ENCODE data around the gene STRIT1. TPM values are rescaled to one million over a fixed set of nuclear protein-coding genes. Genes with fewer than 3 reads are reported as not detected.

The STRIT1 gene
- 1 to 10 TPM in 1 of 2 donors, not detected in 1; 4.9 TPM for total RNA-seq

DNA sequence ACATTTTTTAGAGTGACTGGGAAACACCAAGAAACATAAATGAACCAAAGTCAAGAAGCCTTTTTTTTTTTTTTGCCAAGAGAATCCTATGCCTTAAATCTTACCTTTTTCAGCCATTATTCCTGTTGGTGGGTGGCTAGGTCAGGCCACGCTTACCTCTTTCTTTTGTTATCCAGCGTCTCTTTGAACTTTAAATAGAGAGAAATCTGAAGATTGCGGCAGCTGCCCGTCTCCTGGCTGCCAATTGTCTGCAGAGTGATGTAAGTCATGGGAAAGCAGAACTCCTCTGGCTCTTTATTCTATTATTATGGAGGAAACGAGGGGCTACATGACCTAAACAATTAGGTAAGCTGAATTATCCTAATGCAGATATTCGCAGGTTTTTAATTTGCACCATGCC is at the start of gene STRIT1:
Gene STRIT1, minus strand, starts transcription at position 168 of the 400 bp plus-strand sequence.
- no peak within 1 kb of the TSS for H3K4me3 ChIP-seq
- intact Hi-C loops (cut with DNase I), result no loop called here
- WGBS, result 70% methylated on average over 6 of the region's 6 CpGs

DNA sequence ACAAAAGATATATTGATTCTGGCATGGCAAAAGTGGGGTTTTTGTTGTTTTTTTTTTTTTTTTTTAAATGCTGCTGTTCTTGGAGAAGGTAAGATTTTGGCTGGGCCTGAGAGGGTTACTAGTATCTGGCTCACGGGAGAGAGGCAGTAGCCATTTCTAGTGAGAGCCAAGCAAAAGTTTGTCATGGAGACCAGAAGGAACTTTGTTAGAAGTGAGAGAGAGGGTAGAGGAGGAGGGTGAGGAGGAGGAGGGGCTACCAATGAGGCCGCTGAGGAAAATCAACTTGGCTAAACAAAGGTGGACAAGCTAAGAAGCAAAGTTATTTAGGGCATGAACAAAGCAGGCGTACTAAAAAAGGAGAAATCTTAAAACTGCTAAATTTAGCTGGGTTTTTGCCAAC is 48.9 kb upstream of the STRIT1 start:
- Histone ChIP-seq H3K4me3 (no peak overlapping the region), H3K27ac (no peak overlapping the region), H3K9me3 (no peaks in the 10 kb centered on the region), H3K36me3 (no peaks in the 10 kb centered on the region), H3K4me1 (replicated peaks) (no peaks in the 10 kb centered on the region), H3K27me3 (replicated peaks; ENCODE audit: insufficient read depth) (no peaks in the 10 kb centered on the region)
- WGBS, result 35% methylated on average over 3 of the region's 3 CpGs
- TF ChIP-seq POLR2A (IDR thresholded peaks at IDR 0.05), result no peak
- TF ChIP-seq POLR2AphosphoS5 (IDR thresholded peaks at IDR 0.05), result no peak
- TF ChIP-seq, protein P1, sequence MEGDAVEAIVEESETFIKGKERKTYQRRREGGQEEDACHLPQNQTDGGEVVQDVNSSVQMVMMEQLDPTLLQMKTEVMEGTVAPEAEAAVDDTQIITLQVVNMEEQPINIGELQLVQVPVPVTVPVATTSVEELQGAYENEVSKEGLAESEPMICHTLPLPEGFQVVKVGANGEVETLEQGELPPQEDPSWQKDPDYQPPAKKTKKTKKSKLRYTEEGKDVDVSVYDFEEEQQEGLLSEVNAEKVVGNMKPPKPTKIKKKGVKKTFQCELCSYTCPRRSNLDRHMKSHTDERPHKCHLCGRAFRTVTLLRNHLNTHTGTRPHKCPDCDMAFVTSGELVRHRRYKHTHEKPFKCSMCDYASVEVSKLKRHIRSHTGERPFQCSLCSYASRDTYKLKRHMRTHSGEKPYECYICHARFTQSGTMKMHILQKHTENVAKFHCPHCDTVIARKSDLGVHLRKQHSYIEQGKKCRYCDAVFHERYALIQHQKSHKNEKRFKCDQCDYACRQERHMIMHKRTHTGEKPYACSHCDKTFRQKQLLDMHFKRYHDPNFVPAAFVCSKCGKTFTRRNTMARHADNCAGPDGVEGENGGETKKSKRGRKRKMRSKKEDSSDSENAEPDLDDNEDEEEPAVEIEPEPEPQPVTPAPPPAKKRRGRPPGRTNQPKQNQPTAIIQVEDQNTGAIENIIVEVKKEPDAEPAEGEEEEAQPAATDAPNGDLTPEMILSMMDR (IDR thresholded peaks at IDR 0.05), result no peak
- intact Hi-C loops (cut with DNase I), result no loop called here
- DNase-seq (ENCODE audit: low spot score), result no peak

More for the DNA sequence above, at the start of gene STRIT1:
- H3K9me3 ChIP-seq, result no peaks in the 10 kb centered on the region
- TF ChIP-seq POLR2AphosphoS5 (IDR thresholded peaks at IDR 0.05) (no peak), POLR2A (IDR thresholded peaks at IDR 0.05) (no peak)
- TF ChIP-seq, protein P1 (IDR thresholded peaks at IDR 0.05), result no peak
- no peaks in the 10 kb centered on the region for H3K4me1 ChIP-seq (replicated peaks)
- DNase-seq (ENCODE audit: low spot score), result no peak
- no peaks in the 10 kb centered on the region for H3K27me3 ChIP-seq (replicated peaks; ENCODE audit: insufficient read depth)
- H3K27ac ChIP-seq, result no peak within 1 kb of the TSS
- no peaks in the 10 kb centered on the region for H3K36me3 ChIP-seq

DNA sequence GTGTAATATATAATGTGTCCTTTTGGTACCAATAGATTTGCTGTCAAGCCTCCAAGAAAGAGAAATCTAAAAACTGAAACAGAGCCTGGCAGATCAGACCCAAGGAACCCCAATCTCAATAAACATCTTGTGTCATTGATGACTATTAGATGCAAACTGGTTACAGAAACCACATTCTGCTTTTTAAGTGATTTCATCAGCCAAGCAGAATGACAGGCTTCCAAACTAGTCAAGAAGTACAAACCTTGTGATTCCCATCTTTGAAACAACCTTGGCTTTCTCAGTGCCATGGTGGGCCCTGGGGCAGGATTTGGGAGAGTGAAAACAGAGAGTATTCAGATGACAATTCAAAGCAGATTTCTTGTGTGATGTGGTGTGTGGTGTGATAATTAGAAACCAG is 45.6 kb upstream of the STRIT1 start:
- Histone ChIP-seq H3K27ac (no peak overlapping the region), H3K4me3 (no peak overlapping the region), H3K27me3 (replicated peaks; ENCODE audit: insufficient read depth) (no peaks in the 10 kb centered on the region), H3K36me3 (no peaks in the 10 kb centered on the region), H3K4me1 (replicated peaks) (no peaks in the 10 kb centered on the region), H3K9me3 (no peaks in the 10 kb centered on the region)
- TF ChIP-seq, protein P1 (IDR thresholded peaks at IDR 0.05), result no peak
- TF ChIP-seq POLR2A (IDR thresholded peaks at IDR 0.05), result no peak
- no peak for TF ChIP-seq POLR2AphosphoS5 (IDR thresholded peaks at IDR 0.05)
- no peak for DNase-seq (ENCODE audit: low spot score)
- intact Hi-C loops (cut with DNase I), result no loop called here

DNA sequence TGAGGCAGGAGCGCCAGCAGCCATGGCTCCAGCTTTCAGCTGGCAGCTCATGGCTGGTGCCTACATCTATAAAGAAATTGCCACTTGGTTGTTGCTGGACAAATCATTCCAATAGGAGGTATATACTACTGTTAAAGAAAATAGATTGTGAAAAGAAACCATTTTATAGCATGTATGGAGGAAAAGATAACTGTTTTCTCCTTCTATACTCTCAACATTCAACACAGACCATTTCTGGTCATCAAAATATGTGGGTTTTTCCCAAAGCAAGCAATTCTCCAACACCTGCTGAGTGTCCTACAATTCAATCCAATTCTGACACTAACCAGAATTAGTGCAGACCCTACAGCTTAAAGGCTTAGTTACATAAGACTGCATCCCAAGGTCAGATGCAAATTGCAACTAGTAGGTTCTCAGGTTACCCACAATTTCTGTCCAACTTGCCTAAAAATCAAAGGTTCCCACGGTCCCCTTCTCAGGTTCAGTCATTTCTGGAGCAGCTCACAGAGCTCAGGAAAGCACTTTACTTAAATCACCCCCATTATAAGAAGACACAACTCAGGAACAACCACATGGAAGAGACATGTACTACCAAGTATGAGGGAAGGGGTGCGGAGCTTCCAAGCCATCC is 42.4 kb upstream of the STRIT1 start:
- Histone ChIP-seq H3K9me3 (no peaks in the 10 kb centered on the region), H3K27me3 (replicated peaks; ENCODE audit: insufficient read depth) (no peaks in the 10 kb centered on the region), H3K4me1 (replicated peaks) (no peaks in the 10 kb centered on the region), H3K36me3 (no peaks in the 10 kb centered on the region), H3K4me3 (no peak overlapping the region), H3K27ac (no peak overlapping the region)
- WGBS, result 82% methylated on average over 3 of the region's 3 CpGs
- intact Hi-C loops (cut with DNase I), result no loop called here
- no peak for TF ChIP-seq POLR2AphosphoS5 (IDR thresholded peaks at IDR 0.05)
- DNase-seq (ENCODE audit: low spot score), result no peak

DNA sequence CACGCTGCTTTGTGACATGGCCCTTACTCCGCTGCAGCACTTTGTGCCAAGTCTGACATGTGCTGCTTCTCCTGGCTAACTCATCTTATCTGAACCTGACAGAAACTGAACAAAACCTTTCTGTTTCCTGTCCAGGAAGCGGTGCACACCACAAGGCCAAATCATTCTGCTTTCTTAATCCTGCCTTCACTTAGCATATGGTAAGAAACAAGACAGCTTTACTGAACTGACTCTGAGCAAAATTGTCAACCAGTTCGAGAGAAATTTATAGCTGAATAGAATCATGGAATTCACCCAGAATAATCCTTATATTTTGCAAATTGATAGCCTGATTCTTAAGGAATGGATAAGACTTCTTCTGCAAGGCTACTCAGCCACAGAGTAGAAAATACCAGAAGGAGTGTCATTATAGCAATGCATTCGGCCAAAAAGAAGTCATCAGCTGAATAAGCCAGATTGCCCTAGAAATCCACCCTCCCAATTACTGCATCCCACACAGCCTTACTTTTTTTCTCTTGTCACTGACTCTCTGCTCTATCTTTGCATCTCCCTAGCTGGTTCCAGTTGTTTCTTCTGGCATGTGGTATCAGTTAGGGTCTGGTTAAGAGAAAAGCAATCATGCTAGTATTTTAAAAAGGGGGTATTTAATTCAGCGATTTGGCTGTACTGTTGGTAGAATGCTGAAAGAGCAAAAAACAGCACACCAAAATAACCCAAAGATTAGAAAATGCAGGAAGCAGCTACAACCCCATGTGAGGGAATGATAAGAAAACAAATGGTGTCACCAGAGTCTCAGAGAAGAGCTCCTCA is 41.6 kb upstream of the STRIT1 start:
- Histone ChIP-seq H3K9me3 (no peaks in the 10 kb centered on the region), H3K4me3 (no peak overlapping the region), H3K4me1 (replicated peaks) (no peaks in the 10 kb centered on the region), H3K27ac (no peak overlapping the region), H3K36me3 (no peaks in the 10 kb centered on the region), H3K27me3 (replicated peaks; ENCODE audit: insufficient read depth) (no peaks in the 10 kb centered on the region)
- DNase-seq (ENCODE audit: low spot score), result no peak
- intact Hi-C loops (cut with DNase I), result no loop called here
- WGBS, result 57% methylated on average over 6 of the region's 6 CpGs
- TF ChIP-seq POLR2A (IDR thresholded peaks at IDR 0.05), result no peak
- TF ChIP-seq, protein P1 (IDR thresholded peaks at IDR 0.05), result no peak
- no peak for TF ChIP-seq POLR2AphosphoS5 (IDR thresholded peaks at IDR 0.05)
